Esophagus muscularis mucosa (tissue), 4 donors: ENCODE results near the gene HBG2. TPM values are rescaled to one million over a fixed set of nuclear protein-coding genes. Genes with fewer than 3 reads are reported as not detected.

Experiments
- DNase-seq: peaks from one replicate; pipeline ENCODE4 v3.0.0-alpha.2; 2017; ENCODE audit errors: extremely low spot score
- H3K27ac ChIP-seq, 4 donors: fragments of 200-600 bp; sonication (generic); replicated peaks in 1 of 4; 1 replicate in 3 of 4; 2 replicates in 1 of 4; pipeline ENCODE4 v1.5.1; 2016 to 2019; ENCODE audit warnings: mild to moderate bottlenecking in 1 of 4
- H3K27me3 ChIP-seq, 4 donors: fragments of 200-600 bp; sonication (generic); one replicate each; pipeline versions ENCODE4 v1.5.1 to v1.6.0; 2016 to 2019
- H3K36me3 ChIP-seq, 4 donors: fragments of 200-600 bp; sonication (generic); one replicate each; pipeline ENCODE4 v1.5.1; 2016 to 2019
- H3K4me1 ChIP-seq, 4 donors: fragments of 200-600 bp; sonication (generic); one replicate each; pipeline ENCODE4 v1.5.1; 2016 to 2019
- H3K4me3 ChIP-seq, 4 donors: fragments of 200-600 bp; sonication (generic); 1 replicate in 2 of 4; 2 replicates in 2 of 4; pipeline ENCODE4 v1.5.1; 2016 to 2019; ENCODE audit warnings: mild to moderate bottlenecking in 4 of 4, moderate library complexity in 1 of 4
- H3K9me3 ChIP-seq, 4 donors: fragments of 200-600 bp; sonication (generic); 1 replicate in 3 of 4; 2 replicates in 1 of 4; pipeline ENCODE4 v1.5.1; 2016 to 2019
- CTCF ChIP-seq, 3 experiments: fragments of 200-600 bp in 2 of 3; fragments of 450-650 bp in 1 of 3; sonication (generic) in 2 of 3; IDR thresholded peaks; one replicate each; pipeline ENCODE4 v1.5.1; 2017 to 2019; ENCODE audit warnings: antibody characterized with exemption in 3 of 3, mild to moderate bottlenecking in 2 of 3, moderate library complexity in 1 of 3
- EP300 ChIP-seq: sonication (generic); formaldehyde crosslinking; IDR thresholded peaks from one replicate; pipeline ENCODE4 v1.6.1; 2017; ENCODE audit warnings: antibody characterized with exemption
- POLR2A ChIP-seq: fragments of 450-650 bp; IDR thresholded peaks from one replicate; pipeline ENCODE4 v1.6.1; 2017; ENCODE audit warnings: antibody characterized with exemption, moderate library complexity, mild to moderate bottlenecking, low read depth
- POLR2AphosphoS5 ChIP-seq, 2 donors: sonication (generic); formaldehyde crosslinking; IDR thresholded peaks; one replicate each; pipeline ENCODE4 v1.6.1; 2017; ENCODE audit warnings: antibody characterized with exemption in 2 of 2
- WGBS: methylation state at CpG from one replicate; pipeline ENCODE4 v1.1.5; 2018; 5-methylcytosine and 5-hydroxymethylcytosine counted together
- intact Hi-C: fragments of 100-400 bp; cut with DNase I; formaldehyde crosslinking; loops from one replicate; pipeline ENCODE4 v1.15.1; 2023
- total RNA-seq, 4 donors: library from RNA; depleted of rRNA; stranded (reverse); fragments of >200 nt; gene quantifications; one replicate each; pipeline versions ENCODE4 v1.1.0 to v1.2.1, GENCODE V29; 2016

Gene HBG2
- total RNA-seq, 4 donors from 2014 or later: not detected

GRCh38 chr11:5225480-5225871, 29.1 kb downstream of the HBG2 start:
- no peak for TF ChIP-seq POLR2A
- intact Hi-C loops: no loop called here
- Histone ChIP-seq H3K36me3 (no peaks in the 10 kb centered on the region), H3K9me3 (no peaks in the 10 kb centered on the region), H3K4me3 (no peak overlapping the region), H3K27ac (no peak overlapping the region), H3K4me1 (no peaks in the 10 kb centered on the region), H3K27me3 (no peaks in the 10 kb centered on the region)
- DNase-seq: no peak
- WGBS: 61% methylated on average over 2 of the region's 2 CpGs

- intact Hi-C loops: no loop called here
- WGBS: 74% methylated on average over 6 of the region's 6 CpGs
- Histone ChIP-seq H3K4me3 (no peak overlapping the region), H3K36me3 (no peaks in the 10 kb centered on the region), H3K4me1 (no peaks in the 10 kb centered on the region), H3K27ac (no peak overlapping the region), H3K9me3 (no peaks in the 10 kb centered on the region), H3K27me3 (no peaks in the 10 kb centered on the region)
- TF ChIP-seq EP300: no peak
- TF ChIP-seq POLR2A: no peak
- TF ChIP-seq POLR2AphosphoS5 (IDR thresholded peaks at IDR 0.05): no peak
- no peak for TF ChIP-seq CTCF (IDR thresholded peaks at IDR 0.05)
- no peak for DNase-seq
These were observed 29.8 kb downstream of the HBG2 start for GRCh38 chr11:5224538-5225479.

- DNase-seq: no peak
- H3K4me3 ChIP-seq: no peak overlapping the region
- 68% methylated on average over 1 of the region's 1 CpG for WGBS
- no peak overlapping the region for H3K27ac ChIP-seq
- H3K27me3 ChIP-seq: no peaks in the 10 kb centered on the region
- H3K4me1 ChIP-seq: no peaks in the 10 kb centered on the region
- TF ChIP-seq POLR2AphosphoS5 (IDR thresholded peaks at IDR 0.05): no peak
- intact Hi-C loops: no loop called here
- no peaks in the 10 kb centered on the region for H3K9me3 ChIP-seq
- H3K36me3 ChIP-seq: no peaks in the 10 kb centered on the region
These were observed 30.9 kb downstream of the HBG2 start for GRCh38 chr11:5223686-5224085.

- no peaks in the 10 kb centered on the region for H3K4me1 ChIP-seq
- WGBS: 82% methylated on average over 6 of the region's 6 CpGs
- DNase-seq: no peak
- H3K9me3 ChIP-seq: no peaks in the 10 kb centered on the region
- no peak overlapping the region for H3K27ac ChIP-seq
- no peak overlapping the region for H3K4me3 ChIP-seq
- no peaks in the 10 kb centered on the region for H3K27me3 ChIP-seq
- no peaks in the 10 kb centered on the region for H3K36me3 ChIP-seq
- intact Hi-C loops: no loop called here
- TF ChIP-seq CTCF (IDR thresholded peaks at IDR 0.05) (no peak), EP300 (no peak), POLR2A (no peak), POLR2AphosphoS5 (IDR thresholded peaks at IDR 0.05) (no peak)
These were observed 31.4 kb downstream of the HBG2 start for GRCh38 chr11:5223146-5223545.

GRCh38 chr11:5210376-5210885, 44.1 kb downstream of the HBG2 start:
- H3K9me3 ChIP-seq: no peaks in the 10 kb centered on the region
- H3K4me1 ChIP-seq: no peaks in the 10 kb centered on the region
- WGBS: 59% methylated on average over 7 of the region's 7 CpGs
- intact Hi-C loops: no loop called here
- no peaks in the 10 kb centered on the region for H3K36me3 ChIP-seq
- DNase-seq: no peak
- no peak overlapping the region for H3K4me3 ChIP-seq
- no peak overlapping the region for H3K27ac ChIP-seq
- TF ChIP-seq EP300: no peak
- TF ChIP-seq CTCF (IDR thresholded peaks at IDR 0.05): no peak
- TF ChIP-seq POLR2AphosphoS5 (IDR thresholded peaks at IDR 0.05): no peak
- no peak for TF ChIP-seq POLR2A
- no peaks in the 10 kb centered on the region for H3K27me3 ChIP-seq
